Pulmonary artery endothelial cell (primary cell): Measurements from ENCODE around the gene HBS1L. TPM values are rescaled to one million over a fixed set of nuclear protein-coding genes. Genes with fewer than 3 reads are reported as not detected.

Experiments
- DNase-seq: peaks from one replicate; pipeline ENCODE4 v3.0.0-alpha.2; 2011; ENCODE audit warnings: low read depth, low spot score
- total RNA-seq: library from RNA; depleted of rRNA; stranded (reverse); fragments of >200 nt; gene quantifications from 2 replicates; pipeline ENCODE4 v1.2.3, GENCODE V29; 2014

Gene HBS1L
- total RNA-seq, 1 donor from 2014 or later: 163 TPM

- DNase-seq: no peak
These were observed 102.9 kb downstream of the HBS1L start for GRCh38 chr6:134951494-134952263.

- no peak for DNase-seq
These were observed 104.1 kb downstream of the HBS1L start for GRCh38 chr6:134950482-134950881.

DNA sequence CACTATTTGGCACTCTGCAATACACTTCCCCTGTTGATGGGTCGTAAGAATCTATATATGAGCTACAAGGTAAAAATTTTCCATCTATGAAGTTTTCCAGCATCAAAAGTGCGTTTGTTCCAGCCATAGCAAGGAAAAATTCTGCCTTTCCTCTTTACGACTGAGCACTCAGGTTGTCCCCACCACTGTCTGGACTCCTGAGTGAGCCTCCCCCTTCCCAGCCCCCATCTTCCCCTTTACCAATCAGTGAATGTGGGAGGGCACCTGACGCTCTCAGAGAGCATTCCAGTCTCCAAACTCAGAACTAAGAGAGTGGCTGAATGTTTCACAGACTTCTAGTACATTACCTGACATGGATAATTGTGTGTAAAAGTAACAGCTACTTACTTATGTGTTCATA is 104.7 kb downstream of the HBS1L start, which contains the start of gene ALDH8A1:
ALDH8A1 (minus strand) TSS at position 175 of the 400 bp plus-strand sequence; CDS start at position 127, 48 bp downstream.
- no peak for DNase-seq

DNA sequence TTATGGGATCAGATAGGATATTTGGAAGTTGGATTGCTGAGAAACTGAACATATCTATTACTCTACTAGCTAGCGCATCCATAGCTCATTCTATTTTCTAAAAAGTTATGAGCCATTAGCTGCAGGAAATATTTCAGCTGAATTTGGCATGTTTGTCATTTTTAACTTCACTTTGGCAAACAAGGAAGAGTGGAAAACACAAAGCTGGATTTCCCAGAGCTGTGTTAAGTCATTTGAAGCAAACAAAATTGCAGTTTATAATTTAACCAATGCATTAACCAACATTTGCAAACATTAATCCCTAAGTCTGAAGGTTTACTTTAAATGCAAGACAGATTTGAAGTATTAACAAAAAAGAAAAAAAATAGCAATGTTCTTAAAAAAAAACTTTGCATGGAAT is 105.9 kb downstream of the HBS1L start:
- no peak for DNase-seq

- DNase-seq: no peak
These were observed 106.5 kb downstream of the HBS1L start for GRCh38 chr6:134948142-134948541.

DNA sequence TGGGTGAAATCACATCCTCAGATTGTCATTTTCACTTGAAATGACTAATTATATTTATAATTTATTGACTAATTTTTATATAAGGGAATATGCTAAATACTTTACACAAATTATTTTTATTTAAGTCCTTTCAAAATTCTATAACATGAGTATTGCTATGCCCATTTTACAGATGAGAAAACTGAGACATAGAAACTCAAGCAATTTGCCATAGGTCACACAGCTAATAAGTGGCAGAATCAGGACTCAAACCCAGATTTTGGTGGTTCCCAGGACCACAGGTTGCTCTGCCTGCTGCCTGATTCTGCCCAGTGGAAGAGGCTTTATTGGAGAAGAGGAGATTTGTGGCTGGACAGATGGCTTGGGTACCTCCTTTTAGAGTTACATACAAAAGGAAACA is 109.6 kb downstream of the HBS1L start:
- DNase-seq: no peak

DNA sequence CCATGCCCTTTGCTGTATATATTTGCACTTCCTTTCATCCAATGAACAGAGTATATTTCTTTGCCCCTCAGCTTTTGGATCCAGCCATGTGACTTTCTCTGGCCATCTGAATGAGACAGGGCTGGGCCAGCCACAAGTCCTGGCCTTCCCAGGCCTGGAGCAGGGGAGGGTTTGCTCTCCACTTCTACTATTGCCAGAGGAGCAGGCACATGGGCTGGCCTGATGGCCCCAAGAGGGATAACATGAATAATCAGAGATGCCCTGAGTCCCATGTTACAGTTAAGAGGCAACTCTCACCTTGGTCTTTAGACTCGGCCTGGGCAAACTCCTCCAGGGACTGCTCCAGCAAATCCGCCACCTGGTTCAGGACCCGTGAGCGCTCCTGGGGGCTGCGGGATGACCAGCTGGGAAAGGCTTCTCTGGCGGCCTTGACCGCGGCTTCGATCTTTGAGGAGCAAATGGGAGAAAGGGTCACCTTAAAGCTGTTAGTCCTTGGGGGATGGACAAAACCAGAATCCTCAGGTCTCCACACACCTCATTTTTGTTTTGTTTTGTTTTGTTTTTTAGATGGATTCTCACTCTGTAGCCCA is 111.0 kb downstream of the HBS1L start:
- no peak for DNase-seq

GRCh38 chr6:134938896-134939295 is 115.7 kb downstream of the HBS1L start:
- DNase-seq: no peak

- DNase-seq: no peak
These were observed 117.2 kb downstream of the HBS1L start for GRCh38 chr6:134937426-134937825.

DNA sequence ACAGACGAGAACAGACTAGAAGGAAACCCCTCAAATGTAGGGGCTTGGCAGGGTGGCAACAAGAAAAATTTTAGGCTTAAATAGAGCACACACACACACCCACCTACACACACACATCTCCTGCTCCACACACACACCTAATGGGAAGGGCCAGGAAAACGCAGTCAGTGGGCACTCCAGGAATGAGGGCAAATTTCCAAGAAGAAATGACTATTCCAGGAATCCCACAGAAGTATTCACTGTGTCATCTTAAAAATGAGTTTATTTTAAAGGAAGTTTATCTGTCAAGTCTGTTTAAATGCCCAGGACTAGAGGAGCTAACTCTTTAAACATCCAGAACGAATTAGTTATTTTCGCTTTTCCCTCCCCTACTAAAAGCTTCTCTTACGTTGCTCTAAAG is 117.7 kb downstream of the HBS1L start:
- no peak for DNase-seq

GRCh38 chr6:134936476-134936875 is 118.1 kb downstream of the HBS1L start:
- DNase-seq: no peak

- no peak for DNase-seq
These were observed 119.7 kb downstream of the HBS1L start for GRCh38 chr6:134934793-134935485.

- no peak for DNase-seq
These were observed 121.8 kb downstream of the HBS1L start for GRCh38 chr6:134932535-134933470.

DNA sequence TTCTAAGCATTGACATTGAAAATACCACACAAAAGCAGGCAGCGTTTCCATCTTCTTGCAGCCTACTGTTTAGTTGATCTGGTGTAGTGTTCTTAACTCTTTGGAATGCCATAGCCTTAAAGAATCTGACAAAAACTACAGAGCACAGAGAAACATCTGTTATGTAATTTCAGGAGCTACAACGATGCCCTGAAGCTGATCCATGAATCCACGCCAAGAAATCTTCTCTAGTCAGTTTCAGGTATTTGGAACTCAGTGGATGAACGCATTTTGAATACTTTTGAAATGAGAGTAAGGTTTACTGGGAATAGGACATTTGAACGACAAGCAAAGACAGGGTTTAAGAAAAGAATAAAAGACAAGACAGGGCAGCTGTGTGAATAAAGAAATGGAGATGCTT is 122.5 kb downstream of the HBS1L start:
- DNase-seq: no peak

DNA sequence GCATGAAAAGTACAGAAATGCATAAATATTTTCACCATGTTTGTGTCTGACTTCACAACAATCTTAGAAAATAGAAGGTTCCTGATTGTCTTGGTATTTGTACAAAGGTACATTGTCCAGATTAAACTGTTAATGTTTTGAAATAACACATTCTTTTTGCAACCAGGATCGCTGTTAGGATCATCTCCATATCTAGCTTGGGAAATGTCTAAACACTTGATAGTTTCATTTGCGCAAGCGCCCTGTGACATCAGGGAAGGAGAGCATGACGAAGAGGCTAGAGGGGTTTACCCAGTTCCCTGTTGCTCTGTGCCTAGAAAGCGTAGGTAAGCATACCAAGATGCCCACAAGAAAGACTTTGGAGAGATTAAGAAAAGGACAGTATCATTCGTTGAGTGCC is 124.2 kb downstream of the HBS1L start:
- no peak for DNase-seq

GRCh38 chr6:134928151-134928900 is 126.3 kb downstream of the HBS1L start:
- DNase-seq: no peak

DNA sequence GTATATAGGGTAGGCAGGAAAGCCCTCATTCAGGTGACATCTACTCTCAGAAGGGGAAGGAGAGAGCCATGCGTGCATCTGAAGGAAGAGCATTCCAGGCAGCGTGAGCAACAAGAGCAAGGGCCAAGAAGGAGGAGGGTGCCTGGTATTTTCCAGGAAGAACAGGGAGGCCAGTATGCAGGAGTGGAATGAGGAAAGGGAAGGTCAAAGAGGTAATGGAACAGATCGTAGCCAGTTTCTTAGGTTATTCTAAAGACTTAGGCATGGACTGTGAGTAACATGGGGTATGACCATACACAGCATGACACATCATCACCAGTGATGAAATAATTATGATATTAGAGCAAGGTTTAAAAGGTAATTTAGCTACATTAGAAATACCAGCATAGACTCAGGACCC is 128.8 kb downstream of the HBS1L start:
- peak; percentile 75 for DNase-seq

DNA sequence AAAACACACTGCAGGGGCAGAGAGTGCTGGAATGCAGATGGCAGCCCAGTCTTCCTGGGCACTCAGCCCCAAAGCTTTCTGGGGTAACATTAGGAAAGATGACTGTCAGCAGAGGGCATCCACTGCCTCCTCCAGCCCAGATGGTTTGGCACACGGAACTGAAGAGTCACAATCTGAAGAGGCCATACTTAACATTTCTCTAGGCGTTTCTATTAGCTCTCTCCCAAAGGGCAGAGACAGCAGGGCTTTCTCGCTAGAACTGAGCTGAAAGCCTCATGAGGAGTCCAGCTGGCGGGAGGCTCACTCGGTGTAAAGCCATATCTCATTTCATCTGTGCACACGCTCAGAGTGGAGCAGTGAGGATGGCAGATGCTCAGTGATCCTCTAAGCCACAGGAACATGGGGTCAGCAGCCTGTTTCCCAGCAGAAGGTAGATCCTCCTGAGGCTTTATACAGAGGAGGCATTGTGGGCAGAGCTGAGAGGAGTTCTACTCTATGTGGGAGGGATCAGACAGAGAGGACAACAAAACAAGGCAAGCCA is 132.8 kb downstream of the HBS1L start:
- no peak for DNase-seq

GRCh38 chr6:134921276-134921675 is 133.3 kb downstream of the HBS1L start:
- no peak for DNase-seq

DNA sequence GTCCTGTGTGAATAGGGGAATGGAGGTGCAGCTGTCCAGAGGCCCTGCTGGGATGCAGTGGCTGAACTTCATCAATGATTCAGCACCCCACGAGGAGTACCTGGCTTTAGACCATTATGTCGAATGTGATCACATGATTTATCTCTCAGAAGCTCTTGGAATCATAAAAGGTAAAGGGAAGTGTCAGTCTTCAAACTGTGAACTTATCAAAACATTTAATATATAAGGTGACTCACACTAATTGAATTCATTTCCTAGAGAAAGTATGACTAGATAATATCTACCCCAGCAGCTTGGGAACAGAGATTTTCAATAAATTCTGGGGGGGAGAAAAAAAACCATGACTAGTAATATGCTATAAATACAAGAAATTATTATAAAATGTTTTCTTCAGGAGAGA is 134.2 kb downstream of the HBS1L start:
- DNase-seq: no peak
